ENCODE results near the gene CHD5.

Gene CHD5

DNA sequence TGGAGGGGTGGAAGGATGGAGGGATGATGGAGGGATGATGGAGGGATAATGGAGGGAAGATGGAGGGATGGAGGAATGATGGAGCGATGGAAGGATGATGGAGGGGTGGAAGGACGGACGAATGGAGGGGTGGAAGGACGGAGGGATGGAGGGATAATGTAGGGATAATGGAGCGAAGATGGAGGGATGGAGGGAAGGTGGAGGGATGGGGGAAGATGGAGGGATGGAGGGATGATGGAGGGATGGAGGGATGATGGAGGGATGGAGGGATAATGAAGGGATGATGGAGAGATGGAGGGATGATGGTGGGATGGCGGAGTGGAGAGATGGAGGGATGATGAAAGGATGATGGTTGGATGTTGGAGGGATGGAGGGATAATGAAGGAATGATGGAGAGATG is 73.1 kb downstream of the CHD5 start:
- peaks cover 3 to 7% of the 10 kb centered on the region in 2 donors for H3K9me3 Mint-ChIP-seq
- peaks cover 28 to 50% of the 10 kb centered on the region in 2 donors for H3K27me3 Mint-ChIP-seq
- H3K27ac Mint-ChIP-seq: no peak overlapping the region
- H3K4me3 Mint-ChIP-seq: no peak overlapping the region
- peaks cover 0 to 5% of the 10 kb centered on the region in 2 donors for H3K36me3 Mint-ChIP-seq
- H3K4me1 Mint-ChIP-seq: no peaks in the 10 kb centered on the region
- DNase-seq: no peak
- no peak for ATAC-seq (replicated peaks)

DNA sequence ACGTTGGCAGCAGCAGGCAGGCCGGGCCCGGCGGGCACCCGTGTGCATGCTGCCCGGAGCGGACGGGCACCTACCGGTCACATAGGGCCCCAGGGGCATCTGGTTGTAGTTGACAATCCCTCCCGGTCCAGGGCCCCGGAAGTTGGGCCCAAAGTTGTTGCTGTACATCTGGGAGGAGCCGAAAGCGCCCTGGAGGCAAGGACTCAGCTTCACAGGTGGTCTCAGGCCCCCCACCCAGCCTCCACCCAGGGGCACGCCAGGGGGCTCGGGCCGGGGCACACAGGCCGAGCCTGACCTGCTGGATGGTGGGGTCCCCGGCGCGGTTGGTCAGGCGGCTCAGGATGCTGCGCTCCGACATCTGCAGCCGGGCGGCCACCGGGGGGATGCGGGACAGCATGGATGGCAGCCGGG is 73.8 kb downstream of the CHD5 start:
- ATAC-seq (replicated peaks) (no peak), DNase-seq (no peak)
- Mint-ChIP-seq H3K27ac (no peak overlapping the region), H3K36me3 (peaks cover 0 to 5% of the 10 kb centered on the region in 2 donors), H3K4me1 (no peaks in the 10 kb centered on the region), H3K9me3 (peaks cover 3 to 7% of the 10 kb centered on the region in 2 donors), H3K4me3 (no peak overlapping the region), H3K27me3 (peaks cover 27 to 47% of the 10 kb centered on the region in 2 donors)

DNA sequence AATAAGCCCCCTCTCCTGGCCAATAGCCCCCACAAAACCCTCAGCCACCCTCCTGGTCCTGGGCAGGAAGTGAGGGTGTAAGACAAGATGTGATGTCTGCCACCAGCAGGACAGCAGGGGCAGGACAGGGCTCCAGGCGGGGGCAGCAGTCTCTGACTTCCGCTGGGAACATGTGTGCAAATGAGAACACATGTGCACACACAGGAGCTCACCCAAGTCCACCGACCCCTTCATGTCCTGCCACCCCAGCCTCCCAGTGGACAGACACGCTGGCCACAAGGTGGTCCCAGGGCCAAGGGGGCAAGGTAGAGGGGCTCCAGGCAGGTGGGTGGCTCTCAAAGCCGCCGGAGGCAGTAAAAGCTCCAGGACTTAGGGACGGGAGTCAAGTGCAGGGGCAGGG is 74.4 kb downstream of the CHD5 start:
- DNase-seq (no peak), ATAC-seq (replicated peaks) (no peak)
- Mint-ChIP-seq H3K27me3 (peaks cover 26 to 44% of the 10 kb centered on the region in 2 donors), H3K36me3 (peaks cover 0 to 5% of the 10 kb centered on the region in 2 donors), H3K27ac (no peak overlapping the region), H3K4me3 (no peak overlapping the region), H3K4me1 (no peaks in the 10 kb centered on the region), H3K9me3 (peaks cover 3 to 7% of the 10 kb centered on the region in 2 donors)

DNA sequence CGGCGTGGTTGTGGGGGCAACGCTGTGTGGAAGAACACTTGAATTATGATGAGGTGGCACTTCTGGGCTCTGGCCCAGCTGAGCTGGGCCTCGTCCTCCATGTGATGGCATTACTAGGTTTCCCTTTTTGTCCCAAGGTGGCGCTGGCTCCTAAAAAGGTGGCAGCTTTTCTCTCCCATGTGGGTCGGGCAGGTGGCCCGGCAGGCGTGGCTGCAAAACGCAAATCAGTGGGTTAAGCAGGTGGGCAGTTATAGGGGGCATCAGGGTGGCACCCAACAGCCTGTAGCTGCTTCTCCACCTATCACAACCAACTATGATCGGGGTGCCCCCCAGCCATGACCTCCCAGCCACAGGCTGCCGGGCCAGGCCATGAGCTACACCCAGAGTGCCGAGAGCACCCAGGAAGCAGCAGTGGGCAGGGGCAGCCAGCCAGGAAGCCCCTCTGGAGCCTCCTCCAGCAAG is 74.9 kb downstream of the CHD5 start:
- DNase-seq (no peak), ATAC-seq (replicated peaks) (no peak)
- H3K4me1 Mint-ChIP-seq: no peaks in the 10 kb centered on the region
- no peak overlapping the region for H3K4me3 Mint-ChIP-seq
- H3K36me3 Mint-ChIP-seq: peaks cover 0 to 5% of the 10 kb centered on the region in 2 donors
- H3K9me3 Mint-ChIP-seq: peaks cover 3 to 7% of the 10 kb centered on the region in 2 donors
- H3K27ac Mint-ChIP-seq: no peak overlapping the region
- H3K27me3 Mint-ChIP-seq: peaks cover 24 to 39% of the 10 kb centered on the region in 2 donors

GRCh38 chr1:6104631-6105030 is 75.5 kb downstream of the CHD5 start:
- H3K27me3 Mint-ChIP-seq: peaks cover 22 to 36% of the 10 kb centered on the region in 2 donors
- no peak for ATAC-seq (replicated peaks)
- H3K4me3 Mint-ChIP-seq: no peak overlapping the region
- no peak for DNase-seq
- no peak overlapping the region for H3K27ac Mint-ChIP-seq
- H3K36me3 Mint-ChIP-seq: peaks cover under 1 to 5% of the 10 kb centered on the region in 2 donors
- H3K9me3 Mint-ChIP-seq: peaks cover 3 to 7% of the 10 kb centered on the region in 2 donors
- H3K4me1 Mint-ChIP-seq: no peaks in the 10 kb centered on the region

DNA sequence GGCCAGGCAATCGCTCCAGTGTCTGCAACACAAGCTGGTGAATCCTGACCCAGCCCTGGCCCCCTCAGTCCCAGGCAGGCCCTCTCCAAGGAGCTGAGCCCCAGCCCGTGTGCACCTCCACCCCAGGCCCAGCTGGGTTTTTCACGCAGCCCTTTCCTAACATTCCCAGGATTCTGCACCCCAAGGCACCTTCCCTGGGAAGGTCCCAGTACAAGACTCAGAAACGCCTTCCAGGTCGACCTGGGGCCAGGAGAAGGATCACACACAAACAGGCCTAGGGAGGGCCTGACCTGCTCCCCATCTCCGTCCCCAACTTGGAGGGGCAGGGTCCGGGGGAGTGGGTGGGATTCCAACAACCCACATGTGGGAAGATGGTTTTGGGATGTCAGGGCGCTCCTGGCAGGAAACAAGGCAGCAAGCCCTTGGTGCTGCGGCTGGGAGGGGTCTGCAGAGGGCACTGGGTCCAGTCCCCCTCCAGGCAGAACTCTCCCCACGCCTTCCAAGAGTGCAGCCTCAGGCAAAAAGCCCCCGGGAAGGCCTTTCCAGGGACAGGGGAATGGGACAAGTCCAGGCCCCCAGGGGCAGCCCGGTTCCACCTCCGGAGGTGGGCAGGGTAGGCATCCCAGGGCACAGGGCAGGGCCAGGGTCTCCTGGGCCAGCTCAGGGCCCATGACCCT is 76.1 kb downstream of the CHD5 start:
- DNase-seq: no peak
- Mint-ChIP-seq H3K27ac (no peak overlapping the region), H3K4me1 (no peaks in the 10 kb centered on the region)

GRCh38 chr1:6103111-6103853 is 76.8 kb downstream of the CHD5 start:
- Mint-ChIP-seq H3K9me3 (peaks cover 3 to 7% of the 10 kb centered on the region in 2 donors), H3K4me1 (no peaks in the 10 kb centered on the region), H3K36me3 (peaks cover 12 to 17% of the 10 kb centered on the region in 2 donors), H3K4me3 (no peak overlapping the region), H3K27ac (no peak overlapping the region), H3K27me3 (peaks cover 14 to 25% of the 10 kb centered on the region in 2 donors)
- DNase-seq (no peak), ATAC-seq (replicated peaks) (no peak)

More for the DNA sequence above, 76.1 kb downstream of the CHD5 start:
- H3K27me3 Mint-ChIP-seq: peaks cover 21 to 32% of the 10 kb centered on the region in 2 donors
- no peak overlapping the region for H3K4me3 Mint-ChIP-seq
- H3K9me3 Mint-ChIP-seq: peaks cover 3 to 7% of the 10 kb centered on the region in 2 donors
- ATAC-seq (replicated peaks): no peak
- peaks cover 7 to 11% of the 10 kb centered on the region in 2 donors for H3K36me3 Mint-ChIP-seq

DNA sequence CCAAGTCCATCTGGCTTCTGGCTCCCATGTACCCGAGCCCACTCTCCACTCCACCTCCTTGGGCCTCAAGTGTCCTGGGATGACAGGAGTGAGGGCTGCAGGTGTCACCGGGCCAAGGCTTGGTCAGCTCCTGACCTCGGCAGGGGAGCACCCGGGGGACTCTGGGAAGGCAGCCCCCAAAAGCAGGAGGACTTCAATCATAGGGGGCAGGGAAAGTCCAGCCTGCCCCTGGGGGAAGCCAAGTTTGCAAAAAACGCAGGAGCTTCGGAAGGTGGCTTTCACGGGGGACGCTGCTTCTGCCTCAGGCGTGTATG is 77.6 kb downstream of the CHD5 start:
- Mint-ChIP-seq H3K4me3 (no peak overlapping the region), H3K27ac (no peak overlapping the region), H3K36me3 (peaks cover 16 to 22% of the 10 kb centered on the region in 2 donors), H3K9me3 (peaks cover 2 to 6% of the 10 kb centered on the region in 2 donors), H3K4me1 (peaks cover 0 to 5% of the 10 kb centered on the region in 2 donors), H3K27me3 (peaks cover 6 to 17% of the 10 kb centered on the region in 2 donors)
- ATAC-seq (replicated peaks): no peak
- no peak for DNase-seq

DNA sequence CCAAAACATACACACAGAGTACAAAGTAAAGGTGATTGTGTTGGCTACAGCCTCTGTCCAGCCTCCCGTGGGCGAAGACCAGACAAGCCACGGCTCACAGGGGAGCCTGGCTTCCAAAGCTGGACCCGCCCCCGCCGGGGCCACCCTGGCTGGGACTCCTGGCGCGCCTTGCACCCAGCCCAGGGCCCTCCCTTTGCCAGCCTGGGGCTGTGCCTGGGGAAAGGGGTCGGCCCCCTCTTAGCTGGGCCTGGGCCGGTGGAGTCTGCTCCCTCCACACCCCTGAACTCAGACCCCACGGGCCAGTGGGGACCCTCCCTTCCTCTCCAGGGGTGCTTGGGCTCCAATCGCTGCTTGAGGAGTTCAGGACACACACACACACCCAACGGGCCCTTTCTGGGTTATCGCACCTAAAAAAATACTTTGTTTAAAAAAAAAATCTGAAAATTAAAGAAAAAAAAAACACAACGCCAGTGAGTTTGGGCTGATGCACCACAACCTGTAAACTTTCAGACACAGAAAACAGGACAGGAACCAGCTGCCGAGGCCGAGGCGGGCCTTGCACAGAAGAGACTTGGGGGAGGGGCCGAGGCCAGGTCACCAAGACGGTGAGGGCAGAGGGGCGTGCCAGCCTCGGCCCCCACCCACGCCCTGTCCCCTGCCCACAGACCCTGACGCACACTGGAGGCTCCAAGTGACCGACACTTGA is 78.1 kb downstream of the CHD5 start:
- Mint-ChIP-seq H3K9me3 (peaks cover 0 to under 1% of the 10 kb centered on the region in 2 donors), H3K4me3 (no peak overlapping the region), H3K4me1 (peaks cover 0 to 7% of the 10 kb centered on the region in 2 donors), H3K36me3 (peaks cover 21 to 23% of the 10 kb centered on the region in 2 donors), H3K27me3 (peaks cover under 1 to 12% of the 10 kb centered on the region in 2 donors), H3K27ac (no peak overlapping the region)
- DNase-seq (no peak), ATAC-seq (replicated peaks) (peak in 1 of 2 donors; percentile 15)

DNA sequence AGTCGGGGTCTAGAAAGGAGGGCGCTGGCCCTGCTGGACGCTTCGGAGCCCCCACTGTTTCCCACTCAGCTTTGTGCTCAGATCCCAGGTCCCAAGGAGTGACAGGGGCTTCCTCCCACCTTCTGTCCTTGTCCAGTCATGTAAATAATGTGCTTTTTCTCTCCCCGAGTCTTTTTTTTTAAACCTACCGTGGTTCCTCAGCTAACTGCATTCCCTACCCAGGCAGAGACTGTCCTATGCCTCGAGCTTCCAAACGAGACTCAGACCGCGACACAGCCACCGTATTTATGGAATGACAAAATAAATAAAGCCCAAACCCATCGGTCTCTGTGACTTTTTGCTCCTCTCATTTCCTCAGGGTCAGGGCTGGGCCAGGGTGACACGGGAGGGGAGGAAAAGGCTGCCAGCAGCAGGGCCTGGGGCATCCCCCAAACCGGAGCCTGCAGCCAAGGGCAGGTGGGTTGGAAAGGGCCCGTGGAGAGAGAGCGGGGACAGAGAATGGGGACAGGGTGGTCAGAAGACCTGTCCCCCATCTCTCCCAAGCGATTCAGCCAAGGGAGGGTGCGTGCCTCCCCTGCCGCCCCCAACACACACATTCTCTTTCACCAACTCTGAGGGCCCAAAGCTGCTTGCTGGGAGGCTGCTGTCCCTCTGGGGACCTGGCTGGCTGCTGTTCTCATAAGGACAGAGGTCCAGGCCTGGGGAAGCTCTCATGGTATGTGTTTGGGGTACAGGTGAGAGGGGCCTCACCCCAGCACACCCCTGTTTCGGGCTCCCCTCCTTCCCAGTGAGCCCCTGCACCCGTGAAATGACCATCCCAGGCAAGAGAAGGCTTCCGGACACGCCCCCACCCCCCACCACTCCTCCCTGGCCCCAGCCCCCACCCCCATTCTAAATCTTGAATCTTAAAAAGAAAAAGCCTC is 79.0 kb downstream of the CHD5 start:
- H3K4me1 Mint-ChIP-seq: peaks cover 0 to 7% of the 10 kb centered on the region in 2 donors
- no peak for DNase-seq
- H3K27me3 Mint-ChIP-seq: peaks cover 0 to 10% of the 10 kb centered on the region in 2 donors
- no peaks in the 10 kb centered on the region for H3K9me3 Mint-ChIP-seq
- peak overlapping the region; percentile 73 for H3K27ac Mint-ChIP-seq
- H3K36me3 Mint-ChIP-seq: peaks cover 24 to 26% of the 10 kb centered on the region in 2 donors
- ATAC-seq (replicated peaks): peak; percentile 19 to 20
- peak overlapping the region in 1 of 2 donors; percentile 5 for H3K4me3 Mint-ChIP-seq

DNA sequence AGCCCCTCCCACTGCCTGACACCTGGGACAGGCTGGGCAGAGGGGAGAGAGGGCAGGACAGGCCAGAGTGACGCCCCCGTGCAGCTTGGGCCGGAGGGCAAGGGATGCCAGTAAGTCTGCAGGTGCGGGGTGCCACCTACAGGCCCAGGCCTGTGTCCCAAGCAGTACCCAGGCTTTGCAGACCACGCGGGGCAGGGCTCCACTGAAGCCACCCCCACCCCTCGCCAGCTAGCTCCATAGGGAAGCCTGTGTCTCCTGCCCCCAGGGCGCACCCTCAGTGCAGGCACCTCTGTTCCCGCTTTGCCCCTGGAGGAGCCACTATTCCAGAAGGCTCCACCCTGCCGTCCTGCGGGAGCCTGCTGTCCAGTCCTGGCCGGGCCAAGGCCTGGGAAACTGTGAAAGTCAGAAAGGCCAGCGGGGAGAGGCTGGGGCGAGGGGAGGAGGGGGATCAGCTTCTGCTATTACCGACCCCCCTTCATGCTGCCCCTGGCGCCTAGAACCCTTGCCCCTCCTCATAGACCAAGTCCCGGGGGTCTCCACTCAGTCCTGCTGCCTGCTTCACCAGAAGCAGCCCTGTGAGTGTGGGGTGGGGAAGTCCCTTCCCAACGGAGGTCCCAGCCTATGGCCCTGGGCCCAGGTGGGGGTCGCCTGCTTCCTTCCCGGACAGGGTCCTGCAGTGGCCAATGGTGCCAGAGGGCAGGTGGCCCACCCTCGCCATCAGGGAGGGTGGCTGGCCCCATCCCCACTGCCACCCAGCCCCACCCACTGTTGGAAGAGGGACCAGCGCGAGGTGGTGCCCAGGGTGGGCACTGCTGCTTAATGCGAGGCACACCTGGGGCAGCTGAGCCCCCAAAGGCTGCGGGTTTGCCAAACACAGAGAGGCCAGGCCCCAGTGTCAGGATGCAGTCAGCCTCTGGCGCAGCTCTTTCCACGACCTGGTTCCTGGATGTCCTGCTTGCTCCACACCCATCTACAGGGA is 80.0 kb downstream of the CHD5 start:
- Mint-ChIP-seq H3K9me3 (no peaks in the 10 kb centered on the region), H3K27me3 (peaks cover 0 to 10% of the 10 kb centered on the region in 2 donors), H3K27ac (no peak overlapping the region), H3K4me1 (peaks cover 0 to 7% of the 10 kb centered on the region in 2 donors), H3K4me3 (no peak overlapping the region), H3K36me3 (peaks cover 24 to 26% of the 10 kb centered on the region in 2 donors)
- DNase-seq (no peak), ATAC-seq (replicated peaks) (peak; percentile 25 to 37)

- Mint-ChIP-seq H3K9me3 (no peaks in the 10 kb centered on the region), H3K4me1 (peaks cover 0 to 7% of the 10 kb centered on the region in 2 donors), H3K27ac (peak overlapping the region; percentile 14), H3K4me3 (no peak overlapping the region), H3K36me3 (peaks cover 26% of the 10 kb centered on the region in 2 donors), H3K27me3 (peaks cover 0 to 10% of the 10 kb centered on the region in 2 donors)
- no peak for ATAC-seq (replicated peaks)
- no peak for DNase-seq
These were observed 80.8 kb downstream of the CHD5 start for GRCh38 chr1:6099297-6099696.

All from stimulated activated naive B cell treated with anti-CD40 and anti-IgM and Interleukin-4, amounts not matched to agents 10 μg/mL and 1 μg/mL and 100 μg/mL, for 72 hours (primary cell).